ENCODE data around the gene STARD3NL.
"Not testable (repeated sequence)": the region's sequence is repeated elsewhere in the genome, so short reads cannot be mapped to it uniquely, and the experiment has no call there.

DNA sequence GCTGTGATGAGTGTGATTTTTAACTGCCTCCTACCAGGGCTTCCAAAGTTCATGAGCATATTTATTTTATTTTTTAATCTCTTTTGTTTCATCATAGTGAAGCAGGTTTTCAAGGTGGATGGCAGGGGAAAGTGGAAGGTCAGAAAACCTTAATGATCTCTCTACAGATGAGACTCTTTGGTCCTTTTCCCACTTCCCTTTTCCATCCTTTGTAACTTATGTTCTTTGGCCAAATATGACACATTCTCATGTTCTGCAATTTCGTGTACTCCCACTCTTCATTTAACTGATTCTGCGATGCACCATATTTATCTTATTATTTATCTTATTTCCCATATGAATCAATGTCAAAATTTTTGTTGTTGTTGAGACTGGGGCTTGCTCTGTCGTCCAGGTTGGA is 87.9 kb downstream of the STARD3NL start:
- TF ChIP-seq ZFP3, ISL1 (CRISPR knock-in tag; IDR thresholded peaks at IDR 0.05): not testable (repeated sequence)
- TF ChIP-seq, protein P1, sequence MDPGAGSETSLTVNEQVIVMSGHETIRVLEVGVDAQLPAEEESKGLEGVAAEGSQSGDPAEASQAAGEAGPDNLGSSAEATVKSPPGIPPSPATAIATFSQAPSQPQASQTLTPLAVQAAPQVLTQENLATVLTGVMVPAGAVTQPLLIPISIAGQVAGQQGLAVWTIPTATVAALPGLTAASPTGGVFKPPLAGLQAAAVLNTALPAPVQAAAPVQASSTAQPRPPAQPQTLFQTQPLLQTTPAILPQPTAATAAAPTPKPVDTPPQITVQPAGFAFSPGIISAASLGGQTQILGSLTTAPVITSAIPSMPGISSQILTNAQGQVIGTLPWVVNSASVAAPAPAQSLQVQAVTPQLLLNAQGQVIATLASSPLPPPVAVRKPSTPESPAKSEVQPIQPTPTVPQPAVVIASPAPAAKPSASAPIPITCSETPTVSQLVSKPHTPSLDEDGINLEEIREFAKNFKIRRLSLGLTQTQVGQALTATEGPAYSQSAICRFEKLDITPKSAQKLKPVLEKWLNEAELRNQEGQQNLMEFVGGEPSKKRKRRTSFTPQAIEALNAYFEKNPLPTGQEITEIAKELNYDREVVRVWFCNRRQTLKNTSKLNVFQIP (CRISPR knock-in tag; IDR thresholded peaks at IDR 0.05; ENCODE audit: borderline replicate concordance, low read depth) = not testable (repeated sequence)
- TF ChIP-seq, protein P2, sequence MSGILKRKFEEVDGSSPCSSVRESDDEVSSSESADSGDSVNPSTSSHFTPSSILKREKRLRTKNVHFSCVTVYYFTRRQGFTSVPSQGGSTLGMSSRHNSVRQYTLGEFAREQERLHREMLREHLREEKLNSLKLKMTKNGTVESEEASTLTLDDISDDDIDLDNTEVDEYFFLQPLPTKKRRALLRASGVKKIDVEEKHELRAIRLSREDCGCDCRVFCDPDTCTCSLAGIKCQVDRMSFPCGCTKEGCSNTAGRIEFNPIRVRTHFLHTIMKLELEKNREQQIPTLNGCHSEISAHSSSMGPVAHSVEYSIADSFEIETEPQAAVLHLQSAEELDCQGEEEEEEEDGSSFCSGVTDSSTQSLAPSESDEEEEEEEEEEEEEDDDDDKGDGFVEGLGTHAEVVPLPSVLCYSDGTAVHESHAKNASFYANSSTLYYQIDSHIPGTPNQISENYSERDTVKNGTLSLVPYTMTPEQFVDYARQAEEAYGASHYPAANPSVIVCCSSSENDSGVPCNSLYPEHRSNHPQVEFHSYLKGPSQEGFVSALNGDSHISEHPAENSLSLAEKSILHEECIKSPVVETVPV (CRISPR knock-in tag; IDR thresholded peaks at IDR 0.05) = not testable (repeated sequence)

Measured in SK-N-SH treated with all-trans-retinoic acid at 6 μM for 48 hours (cell line).